Measurements from ENCODE around the gene TSEN15. TPM values are rescaled to one million over a fixed set of nuclear protein-coding genes. Genes with fewer than 3 reads are reported as not detected.
A peak's percentile ranks its signal among the peaks of the same experiment; 100 is the strongest.

Gene TSEN15
- total and polyA plus RNA-seq, 4 donors, result 9.1 to 21.9 (median 19.3) TPM

- TF ChIP-seq ATF3 (IDR thresholded peaks at IDR 0.05) (no peak), HNF4G (IDR thresholded peaks at IDR 0.05) (no peak), SP1 (IDR thresholded peaks at IDR 0.05) (no peak), RAD21 (IDR thresholded peaks at IDR 0.05) (no peak), FOXA1 (IDR thresholded peaks at IDR 0.05) (no peak), HNF4A (conservative IDR thresholded peaks at IDR 0.05) (no peak), FOXA2 (IDR thresholded peaks at IDR 0.05) (no peak), NR2F2 (IDR thresholded peaks at IDR 0.05) (no peak), GABPA (IDR thresholded peaks at IDR 0.05 in 1 of 2, conservative IDR thresholded peaks at IDR 0.05 in 1 of 2) (no peak), RXRA (IDR thresholded peaks at IDR 0.05) (no peak), YY1 (IDR thresholded peaks at IDR 0.05) (no peak), JUND (IDR thresholded peaks at IDR 0.05) (no peak), TAF1 (conservative IDR thresholded peaks at IDR 0.05) (no peak), REST (IDR thresholded peaks at IDR 0.05) (no peak), EGR1 (IDR thresholded peaks at IDR 0.05; ENCODE audit: low read depth in 2 of 2) (no peak)
- TF ChIP-seq, protein P1, sequence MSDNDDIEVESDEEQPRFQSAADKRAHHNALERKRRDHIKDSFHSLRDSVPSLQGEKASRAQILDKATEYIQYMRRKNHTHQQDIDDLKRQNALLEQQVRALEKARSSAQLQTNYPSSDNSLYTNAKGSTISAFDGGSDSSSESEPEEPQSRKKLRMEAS (IDR thresholded peaks at IDR 0.05), result no peak
- TF ChIP-seq, protein P2, sequence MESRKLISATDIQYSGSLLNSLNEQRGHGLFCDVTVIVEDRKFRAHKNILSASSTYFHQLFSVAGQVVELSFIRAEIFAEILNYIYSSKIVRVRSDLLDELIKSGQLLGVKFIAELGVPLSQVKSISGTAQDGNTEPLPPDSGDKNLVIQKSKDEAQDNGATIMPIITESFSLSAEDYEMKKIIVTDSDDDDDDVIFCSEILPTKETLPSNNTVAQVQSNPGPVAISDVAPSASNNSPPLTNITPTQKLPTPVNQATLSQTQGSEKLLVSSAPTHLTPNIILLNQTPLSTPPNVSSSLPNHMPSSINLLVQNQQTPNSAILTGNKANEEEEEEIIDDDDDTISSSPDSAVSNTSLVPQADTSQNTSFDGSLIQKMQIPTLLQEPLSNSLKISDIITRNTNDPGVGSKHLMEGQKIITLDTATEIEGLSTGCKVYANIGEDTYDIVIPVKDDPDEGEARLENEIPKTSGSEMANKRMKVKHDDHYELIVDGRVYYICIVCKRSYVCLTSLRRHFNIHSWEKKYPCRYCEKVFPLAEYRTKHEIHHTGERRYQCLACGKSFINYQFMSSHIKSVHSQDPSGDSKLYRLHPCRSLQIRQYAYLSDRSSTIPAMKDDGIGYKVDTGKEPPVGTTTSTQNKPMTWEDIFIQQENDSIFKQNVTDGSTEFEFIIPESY (IDR thresholded peaks at IDR 0.05), result no peak
- TF ChIP-seq, protein P3, sequence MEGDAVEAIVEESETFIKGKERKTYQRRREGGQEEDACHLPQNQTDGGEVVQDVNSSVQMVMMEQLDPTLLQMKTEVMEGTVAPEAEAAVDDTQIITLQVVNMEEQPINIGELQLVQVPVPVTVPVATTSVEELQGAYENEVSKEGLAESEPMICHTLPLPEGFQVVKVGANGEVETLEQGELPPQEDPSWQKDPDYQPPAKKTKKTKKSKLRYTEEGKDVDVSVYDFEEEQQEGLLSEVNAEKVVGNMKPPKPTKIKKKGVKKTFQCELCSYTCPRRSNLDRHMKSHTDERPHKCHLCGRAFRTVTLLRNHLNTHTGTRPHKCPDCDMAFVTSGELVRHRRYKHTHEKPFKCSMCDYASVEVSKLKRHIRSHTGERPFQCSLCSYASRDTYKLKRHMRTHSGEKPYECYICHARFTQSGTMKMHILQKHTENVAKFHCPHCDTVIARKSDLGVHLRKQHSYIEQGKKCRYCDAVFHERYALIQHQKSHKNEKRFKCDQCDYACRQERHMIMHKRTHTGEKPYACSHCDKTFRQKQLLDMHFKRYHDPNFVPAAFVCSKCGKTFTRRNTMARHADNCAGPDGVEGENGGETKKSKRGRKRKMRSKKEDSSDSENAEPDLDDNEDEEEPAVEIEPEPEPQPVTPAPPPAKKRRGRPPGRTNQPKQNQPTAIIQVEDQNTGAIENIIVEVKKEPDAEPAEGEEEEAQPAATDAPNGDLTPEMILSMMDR (IDR thresholded peaks at IDR 0.05; ENCODE audit: low read depth, low read length, missing input control), result no peak
- no peak overlapping the region for H3K9ac ChIP-seq (ENCODE audit: low read depth in 1 of 2, low read length in 2 of 2)
- 21% methylated on average over 31 of the region's 31 CpGs for WGBS
- peak overlapping the region in 2 of 3 donors; percentile 50 to 66 for H3K4me3 ChIP-seq (ENCODE audit: low read depth in 1 of 3, low read length in 3 of 3)
- DNase-seq (ENCODE audit: low spot score), result no peak
- peaks cover 11 to 22% (median 17%) of the 10 kb centered on the region in 4 donors for H3K4me1 ChIP-seq (ENCODE audit: control insufficient read depth in 4 of 4, insufficient read depth in 4 of 4, low read length in 3 of 4)
- no peaks in the 10 kb centered on the region for H3K36me3 ChIP-seq (ENCODE audit: control insufficient read depth in 4 of 4, insufficient read depth in 3 of 4, low read depth in 1 of 4, low read length in 3 of 4)
- H3K9me3 ChIP-seq (ENCODE audit: control insufficient read depth in 4 of 4, low read length in 3 of 4), result no peaks in the 10 kb centered on the region
- H3K27ac ChIP-seq (ENCODE audit: low read depth in 1 of 2, low read length in 2 of 2), result no peak overlapping the region
- H3K27me3 ChIP-seq (ENCODE audit: control insufficient read depth in 4 of 4, insufficient read depth in 4 of 4, low read length in 3 of 4), result peaks cover 0 to 7% (median 1%) of the 10 kb centered on the region in 4 donors
These were observed 15.6 kb upstream of the TSEN15 start for GRCh38 chr1:184035719-184036516.

All from liver (tissue), 9 donors.